Activated CD4-positive, alpha-beta T cell treated with anti-CD3 and anti-CD28 coated beads, Interleukin-2, amount 50 U/mL, for 1 hour (primary cell): ENCODE results near the gene ZNF154.

Experiments used
- DNase-seq: peaks from one replicate; pipeline ENCODE4 v3.0.0-alpha.2; 2020

ZNF154 gene

GRCh38 chr19:57672466-57672865 lies 36.5 kb downstream of the ZNF154 start:
- no peak for DNase-seq

- DNase-seq, result no peak
Observed at GRCh38 chr19:57671124-57671895, 37.7 kb downstream of the ZNF154 start.

DNA sequence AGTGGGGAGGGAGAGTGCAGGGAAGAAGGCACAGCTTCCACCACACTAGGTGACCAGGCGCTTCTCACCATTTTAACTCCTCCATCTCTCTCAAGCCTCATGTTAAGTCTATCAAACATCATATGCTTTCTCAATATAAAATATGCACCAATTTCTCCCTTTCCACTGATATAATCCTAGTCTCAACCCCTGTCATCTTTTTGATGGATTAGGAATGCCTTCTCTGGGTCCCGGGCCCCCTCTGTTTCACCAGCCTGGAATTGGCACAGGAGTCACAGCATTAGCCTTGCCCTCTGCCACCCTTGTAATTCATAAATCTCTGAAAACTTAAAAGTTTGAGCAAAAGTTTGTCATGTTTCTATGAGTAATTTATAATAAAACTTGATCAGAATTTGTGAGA lies 40.4 kb downstream of the ZNF154 start, which contains the start of gene ZSCAN4:
TSS of gene ZSCAN4 (plus strand) at position 301 of the 400 bp plus-strand sequence. CDS start 7,211 bp downstream, outside the sequence.
- DNase-seq, result no peak

GRCh38 chr19:57667228-57667627 lies 41.8 kb downstream of the ZNF154 start:
- DNase-seq, result no peak

DNA sequence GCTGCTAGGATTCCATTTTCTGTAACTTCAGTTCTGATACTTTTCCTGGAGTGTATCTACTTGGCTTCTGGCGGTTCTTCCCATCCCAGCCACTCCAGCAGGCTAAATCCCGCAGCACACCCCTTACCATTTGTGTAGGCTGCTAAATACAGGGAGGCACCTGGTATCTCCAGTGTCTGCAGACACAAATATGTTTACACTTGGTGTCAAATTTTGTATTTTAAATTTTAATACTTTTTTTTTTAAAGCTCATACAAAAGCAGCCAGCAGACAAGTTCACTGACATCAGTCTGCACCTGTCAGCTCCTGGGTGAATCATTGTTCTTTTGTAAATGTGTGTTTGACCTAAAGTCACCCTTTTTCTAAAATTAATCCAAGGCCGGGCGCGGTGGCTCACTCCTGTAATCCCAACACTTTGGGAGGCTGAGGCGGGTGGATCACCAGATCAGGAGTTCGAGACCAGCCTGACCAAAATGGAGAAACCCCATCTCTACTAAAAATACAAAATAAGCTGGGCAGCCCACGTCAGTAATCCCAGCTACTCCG lies 43.7 kb downstream of the ZNF154 start:
- no peak for DNase-seq

GRCh38 chr19:57664269-57665127 lies 44.5 kb downstream of the ZNF154 start:
- no peak for DNase-seq

DNA sequence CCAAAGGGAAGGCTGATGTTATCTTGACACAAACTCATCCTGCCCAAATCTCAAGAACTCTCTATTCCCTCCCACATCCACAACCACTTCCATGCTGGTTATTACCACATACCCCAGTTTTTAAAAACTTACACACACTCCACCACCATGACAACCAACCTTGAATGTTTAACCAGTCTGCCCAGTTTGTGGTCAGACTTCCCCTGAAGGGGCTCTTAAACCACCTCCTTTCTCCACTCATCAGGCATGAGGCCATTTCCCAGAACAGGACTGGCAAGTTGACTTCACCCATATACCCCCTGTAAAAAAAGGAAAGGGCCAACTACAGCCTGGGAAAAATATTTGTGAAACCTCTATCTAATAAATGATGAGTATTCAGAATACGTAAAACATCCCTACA lies 52.7 kb downstream of the ZNF154 start:
- no peak for DNase-seq

GRCh38 chr19:57655443-57655842 lies 53.6 kb downstream of the ZNF154 start:
- DNase-seq, result no peak

DNA sequence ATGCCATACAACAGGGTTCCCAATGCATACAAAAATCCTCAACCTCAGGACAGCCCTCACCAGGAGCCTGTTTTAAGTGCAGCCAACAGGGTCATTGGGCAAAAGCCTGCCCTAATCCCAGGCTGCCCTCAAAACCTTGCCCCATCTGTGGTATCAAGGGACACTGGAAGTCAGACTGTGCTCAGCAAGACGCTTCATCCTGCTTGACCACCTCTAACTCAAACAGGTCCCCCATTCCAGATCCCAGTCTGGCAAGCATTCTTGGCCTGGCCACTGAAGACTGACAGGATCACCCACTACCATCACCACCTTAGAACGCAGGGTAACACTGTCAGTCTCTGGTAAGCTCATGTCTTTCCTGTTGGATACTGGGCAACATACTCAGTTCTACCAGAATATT lies 55.3 kb downstream of the ZNF154 start:
- DNase-seq, result no peak

- no peak for DNase-seq
Observed at GRCh38 chr19:57651654-57651996, 57.4 kb downstream of the ZNF154 start.

DNA sequence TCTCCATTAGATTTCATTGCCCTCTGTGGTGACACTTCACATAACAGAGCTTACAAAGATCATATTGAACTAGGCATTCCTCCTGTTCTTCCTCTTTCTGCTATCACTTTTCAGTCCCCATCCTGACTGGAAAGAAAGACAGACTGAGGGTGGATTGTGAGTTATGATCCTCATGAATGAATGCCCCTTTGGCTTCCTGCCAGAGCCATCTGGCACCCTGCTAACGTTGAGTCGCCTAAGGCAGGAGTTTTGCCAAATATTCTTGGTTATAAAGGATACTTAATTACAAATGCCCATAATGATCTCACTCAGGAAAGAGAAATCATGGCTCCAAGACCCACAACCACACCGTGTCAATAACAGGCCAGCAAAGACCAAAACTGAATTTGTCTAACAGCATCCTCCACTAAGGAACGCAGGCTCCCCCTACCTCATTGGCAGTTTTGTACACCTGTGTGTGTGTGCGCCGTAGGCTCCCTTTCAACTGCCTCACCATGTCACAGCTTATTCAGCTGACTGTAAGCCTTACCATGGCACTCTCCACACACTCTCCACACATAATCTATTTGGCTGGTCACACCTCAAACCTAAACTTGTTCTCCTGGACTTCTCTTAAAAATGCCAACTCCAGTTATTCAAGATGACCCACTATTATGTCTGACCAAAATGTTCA lies 60.5 kb downstream of the ZNF154 start:
- no peak for DNase-seq
